ENCODE data around the gene CTSW. TPM values are rescaled to one million over a fixed set of nuclear protein-coding genes. Genes with fewer than 3 reads are reported as not detected.

CTSW gene
- under 0.01 TPM in 1 of 2 replicates, not detected in the other for total RNA-seq

GRCh38 chr11:65879617-65880016, at the start of gene CTSW:
TSS of gene CTSW (plus strand) at chr11:65879837. CDS start at chr11:65879855, 18 bp downstream.

GRCh38 chr11:65833297-65834030, 46.2 kb upstream of the CTSW start, which contains the start of gene SNX32:
TSS of gene SNX32 (plus strand) at chr11:65833963. CDS start at chr11:65834066, 103 bp downstream.

GRCh38 chr11:65857853-65858680, 21.6 kb upstream of the CTSW start, which contains the start of gene CFL1:
TSS of gene CFL1 (minus strand) at chr11:65858180. CDS start at chr11:65858099, 81 bp downstream.

GRCh38 chr11:65860278-65861164, 19.1 kb upstream of the CTSW start, which contains the start of gene MUS81:
TSS of gene MUS81 (plus strand) at chr11:65860433. CDS start at chr11:65860754, 321 bp downstream.

GRCh38 chr11:65872586-65873317, 6.9 kb upstream of the CTSW start, which contains the start of gene EFEMP2:
TSS of gene EFEMP2 (minus strand) at chr11:65872800. CDS start at chr11:65872354, 446 bp downstream.

GRCh38 chr11:65888163-65888814, 8.7 kb downstream of the CTSW start, which contains the start of gene FIBP:
TSS of gene FIBP (minus strand) at chr11:65888471. CDS start at chr11:65888418, 53 bp downstream.

GRCh38 chr11:65890324-65891218, 10.9 kb downstream of the CTSW start, which contains the start of gene CCDC85B:
TSS of gene CCDC85B (plus strand) at chr11:65890673. CDS start at chr11:65890784, 111 bp downstream.

GRCh38 chr11:65900125-65900898, 20.7 kb downstream of the CTSW start, which contains the start of gene FOSL1:
TSS of gene FOSL1 (minus strand) at chr11:65900388. CDS start at chr11:65900339, 49 bp downstream.

GRCh38 chr11:65918211-65919140, 38.8 kb downstream of the CTSW start, which contains the start of gene C11orf68:
TSS of gene C11orf68 (minus strand) at chr11:65919062. CDS start at chr11:65919031, 31 bp downstream.

GRCh38 chr11:65919141-65919572, 39.5 kb downstream of the CTSW start, which contains the start of gene DRAP1:
TSS of gene DRAP1 (plus strand) at chr11:65919426. CDS start at chr11:65919502, 76 bp downstream.

Other genes with a start within 250 kb of the CTSW start
- 23.5 and 38.3 TPM in 2 replicates for gene SIPA1, start 241.7 kb upstream of the CTSW start, total RNA-seq
- gene RELA, start 216.9 kb upstream of the CTSW start, total RNA-seq: 22.8 and 31.9 TPM in 2 replicates
- 42.6 and 44.5 TPM in 2 replicates for gene KAT5, start 167.6 kb upstream of the CTSW start, total RNA-seq
- 33.0 and 38.6 TPM in 2 replicates for gene RNASEH2C, start 159.0 kb upstream of the CTSW start, total RNA-seq
- gene AP5B1, start 98.9 kb upstream of the CTSW start, total RNA-seq: 12.9 and 14.3 TPM in 2 replicates
- not detected in 2 replicates for gene OVOL1, start 92.8 kb upstream of the CTSW start, total RNA-seq
- gene SNX32, start 45.9 kb upstream of the CTSW start, total RNA-seq: 1.2 and 2.9 TPM in 2 replicates
- 768 and 957 TPM in 2 replicates for gene CFL1, start 21.7 kb upstream of the CTSW start, total RNA-seq
- 38.2 and 65.9 TPM in 2 replicates for gene MUS81, start 19.4 kb upstream of the CTSW start, total RNA-seq
- 38.3 and 39.7 TPM in 2 replicates for gene EFEMP2, start 7.0 kb upstream of the CTSW start, total RNA-seq
- gene FIBP, start 8.6 kb downstream of the CTSW start, total RNA-seq: 241 and 303 TPM in 2 replicates
- gene CCDC85B, start 10.8 kb downstream of the CTSW start, total RNA-seq: 53.4 and 63.9 TPM in 2 replicates
- gene FOSL1, start 20.6 kb downstream of the CTSW start, total RNA-seq: 42.3 and 103 TPM in 2 replicates
- gene C11orf68, start 39.2 kb downstream of the CTSW start, total RNA-seq: 35.6 and 38.1 TPM in 2 replicates
- gene DRAP1, start 39.6 kb downstream of the CTSW start, total RNA-seq: 370 and 389 TPM in 2 replicates
- not detected in 2 replicates for gene TSGA10IP, start 65.6 kb downstream of the CTSW start, total RNA-seq
- 34.2 and 34.8 TPM in 2 replicates for gene SART1, start 81.9 kb downstream of the CTSW start, total RNA-seq
- 28.7 and 37.3 TPM in 2 replicates for gene EIF1AD, start 122.3 kb downstream of the CTSW start, total RNA-seq
- 22.9 and 27.9 TPM in 2 replicates for gene BANF1, start 122.7 kb downstream of the CTSW start, total RNA-seq
- 0.20 TPM in 1 of 2 replicates, not detected in the other for gene CST6, start 132.2 kb downstream of the CTSW start, total RNA-seq
- gene CATSPER1, start 146.6 kb downstream of the CTSW start, total RNA-seq: 0.78 TPM in 1 of 2 replicates, not detected in the other
- gene GAL3ST3, start 169.3 kb downstream of the CTSW start, total RNA-seq: not detected in 2 replicates
- 154 and 157 TPM in 2 replicates for gene SF3B2, start 172.5 kb downstream of the CTSW start, total RNA-seq
- 15.8 and 21.3 TPM in 2 replicates for gene PACS1, start 190.4 kb downstream of the CTSW start, total RNA-seq

Measured in subcutaneous preadipocyte (primary cell).